Thyroid gland (tissue), 4 donors: Measurements from ENCODE around the gene CCL13.
"Not testable (repeated sequence)": the region's sequence is repeated elsewhere in the genome, so short reads cannot be mapped to it uniquely, and the experiment has no call there.

Experiments
- POLR2A ChIP-seq, 2 donors: fragments of 450-650 bp; IDR thresholded peaks; one replicate each; pipeline ENCODE4 v1.6.1; 2017; ENCODE audit warnings: antibody characterized with exemption in 2 of 2, mild to moderate bottlenecking in 2 of 2, moderate library complexity in 1 of 2
- TF ChIP-seq, protein P1 (sequence below), 6 experiments: fragments of 200-600 bp in 3 of 6; fragments of 450-650 bp in 3 of 6; sonication (generic) in 3 of 6; IDR thresholded peaks; one replicate each; pipeline ENCODE4 v1.5.1; 2016 to 2019; ENCODE audit warnings: antibody characterized with exemption in 6 of 6, mild to moderate bottlenecking in 2 of 6, inconsistent platforms in 1 of 6, moderate library complexity in 1 of 6

- not testable (repeated sequence) for TF ChIP-seq POLR2A (IDR thresholded peaks at IDR 0.05)
- TF ChIP-seq, protein P1, sequence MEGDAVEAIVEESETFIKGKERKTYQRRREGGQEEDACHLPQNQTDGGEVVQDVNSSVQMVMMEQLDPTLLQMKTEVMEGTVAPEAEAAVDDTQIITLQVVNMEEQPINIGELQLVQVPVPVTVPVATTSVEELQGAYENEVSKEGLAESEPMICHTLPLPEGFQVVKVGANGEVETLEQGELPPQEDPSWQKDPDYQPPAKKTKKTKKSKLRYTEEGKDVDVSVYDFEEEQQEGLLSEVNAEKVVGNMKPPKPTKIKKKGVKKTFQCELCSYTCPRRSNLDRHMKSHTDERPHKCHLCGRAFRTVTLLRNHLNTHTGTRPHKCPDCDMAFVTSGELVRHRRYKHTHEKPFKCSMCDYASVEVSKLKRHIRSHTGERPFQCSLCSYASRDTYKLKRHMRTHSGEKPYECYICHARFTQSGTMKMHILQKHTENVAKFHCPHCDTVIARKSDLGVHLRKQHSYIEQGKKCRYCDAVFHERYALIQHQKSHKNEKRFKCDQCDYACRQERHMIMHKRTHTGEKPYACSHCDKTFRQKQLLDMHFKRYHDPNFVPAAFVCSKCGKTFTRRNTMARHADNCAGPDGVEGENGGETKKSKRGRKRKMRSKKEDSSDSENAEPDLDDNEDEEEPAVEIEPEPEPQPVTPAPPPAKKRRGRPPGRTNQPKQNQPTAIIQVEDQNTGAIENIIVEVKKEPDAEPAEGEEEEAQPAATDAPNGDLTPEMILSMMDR (IDR thresholded peaks at IDR 0.05): not testable (repeated sequence)
These were observed 28.7 kb upstream of the CCL13 start for GRCh38 chr17:34327580-34327979.
